ENCODE data around the gene CYP26A1.
"Not testable (repeated sequence)": the region's sequence is repeated elsewhere in the genome, so short reads cannot be mapped to it uniquely, and the experiment has no call there.

The CYP26A1 gene

GRCh38 chr10:93080350-93081046 lies 6.8 kb downstream of the CYP26A1 start:
- no peak for DNase-seq (ENCODE audit: low read depth)

- no peak for DNase-seq (ENCODE audit: low read depth)
Observed at GRCh38 chr10:93081318-93081717, 7.6 kb downstream of the CYP26A1 start.

- no peak for DNase-seq (ENCODE audit: low read depth)
Observed at GRCh38 chr10:93081834-93082233, 8.1 kb downstream of the CYP26A1 start.

- no peak for DNase-seq (ENCODE audit: low read depth)
Observed at GRCh38 chr10:93083743-93084539, 10.2 kb downstream of the CYP26A1 start.

- no peak for DNase-seq (ENCODE audit: low read depth)
Observed at GRCh38 chr10:93085272-93085859, 11.7 kb downstream of the CYP26A1 start.

- DNase-seq (ENCODE audit: low read depth) = no peak
Observed at GRCh38 chr10:93086289-93086688, 12.6 kb downstream of the CYP26A1 start.

GRCh38 chr10:93087846-93088245 lies 14.2 kb downstream of the CYP26A1 start:
- no peak for DNase-seq (ENCODE audit: low read depth)

GRCh38 chr10:93088466-93088865 lies 14.8 kb downstream of the CYP26A1 start:
- no peak for DNase-seq (ENCODE audit: low read depth)

GRCh38 chr10:93090619-93091018 lies 16.9 kb downstream of the CYP26A1 start:
- no peak for DNase-seq (ENCODE audit: low read depth)

- DNase-seq (ENCODE audit: low read depth) = no peak
Observed at GRCh38 chr10:93091960-93092359, 18.3 kb downstream of the CYP26A1 start.

GRCh38 chr10:93095225-93095624 lies 21.5 kb downstream of the CYP26A1 start:
- DNase-seq (ENCODE audit: low read depth) = no peak

GRCh38 chr10:93096901-93097300 lies 23.2 kb downstream of the CYP26A1 start:
- DNase-seq (ENCODE audit: low read depth) = no peak

GRCh38 chr10:93097386-93097785 lies 23.7 kb downstream of the CYP26A1 start:
- no peak for DNase-seq (ENCODE audit: low read depth)

- no peak for DNase-seq (ENCODE audit: low read depth)
Observed at GRCh38 chr10:93098816-93099215, 25.1 kb downstream of the CYP26A1 start.

GRCh38 chr10:93099670-93100069 lies 26.0 kb downstream of the CYP26A1 start:
- no peak for DNase-seq (ENCODE audit: low read depth)

- not testable (repeated sequence) for DNase-seq (ENCODE audit: low read depth)
Observed at GRCh38 chr10:93101148-93101547, 27.5 kb downstream of the CYP26A1 start.

- no peak for DNase-seq (ENCODE audit: low read depth)
Observed at GRCh38 chr10:93103953-93104352, 30.3 kb downstream of the CYP26A1 start.

- DNase-seq (ENCODE audit: low read depth) = no peak
Observed at GRCh38 chr10:93106631-93107072, 33.0 kb downstream of the CYP26A1 start.

- DNase-seq (ENCODE audit: low read depth) = no peak
Observed at GRCh38 chr10:93110472-93111146, 36.9 kb downstream of the CYP26A1 start.

- no peak for DNase-seq (ENCODE audit: low read depth)
Observed at GRCh38 chr10:93113042-93113441, 39.3 kb downstream of the CYP26A1 start.

- no peak for DNase-seq (ENCODE audit: low read depth)
Observed at GRCh38 chr10:93115661-93116383, 42.1 kb downstream of the CYP26A1 start.

GRCh38 chr10:93121311-93121710 lies 47.6 kb downstream of the CYP26A1 start:
- DNase-seq (ENCODE audit: low read depth) = no peak

All from HS-5 (cell line).